ENCODE measurements around the gene KCTD17.
A peak's percentile ranks its signal among the peaks of the same experiment; 100 is the strongest.

KCTD17 gene

DNA sequence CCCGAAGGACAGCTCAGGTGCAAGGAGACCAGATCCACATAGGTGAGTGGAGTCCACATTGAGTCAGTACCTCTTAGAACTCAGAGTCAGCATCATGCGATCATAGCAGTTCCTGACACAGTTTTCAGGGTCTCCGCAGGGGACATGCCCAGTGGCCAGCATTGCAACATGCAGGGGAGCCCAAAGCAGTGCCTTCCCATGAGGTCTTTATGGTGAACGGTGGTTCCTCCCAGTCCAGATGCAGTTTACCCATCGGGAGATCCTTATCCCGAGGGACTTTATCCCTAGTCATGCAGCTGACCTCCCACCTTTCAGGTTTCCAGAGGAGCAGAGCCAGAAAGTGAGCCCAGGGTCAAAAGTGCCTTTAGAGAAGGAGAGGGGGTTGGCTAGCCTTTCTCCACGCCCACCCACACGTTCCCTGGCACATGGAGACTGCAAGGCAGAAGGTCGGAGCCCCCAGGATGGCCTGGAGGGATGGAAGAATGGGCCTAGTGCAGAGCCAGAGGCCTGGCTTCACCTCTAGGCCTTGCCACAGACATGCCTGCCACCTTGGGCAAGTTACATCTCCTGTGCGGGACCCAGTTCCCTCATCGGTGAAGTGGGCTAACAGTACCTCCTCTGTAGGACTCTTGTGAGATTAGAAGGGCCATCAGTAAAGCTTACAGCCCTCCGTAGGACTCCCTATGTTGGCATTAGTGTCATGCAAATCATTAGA lies 6.4 kb downstream of the KCTD17 start:
- H3K36me3 Mint-ChIP-seq (ENCODE audit: low read depth), result peaks cover 83% of the 10 kb centered on the region
- no peaks in the 10 kb centered on the region for H3K27me3 Mint-ChIP-seq
- no peak overlapping the region for H3K4me3 Mint-ChIP-seq
- H3K4me1 Mint-ChIP-seq (ENCODE audit: low read depth), result peaks cover 38% of the 10 kb centered on the region
- no peaks in the 10 kb centered on the region for H3K9me3 Mint-ChIP-seq
- no peak for DNase-seq
- H3K27ac Mint-ChIP-seq, result no peak overlapping the region

DNA sequence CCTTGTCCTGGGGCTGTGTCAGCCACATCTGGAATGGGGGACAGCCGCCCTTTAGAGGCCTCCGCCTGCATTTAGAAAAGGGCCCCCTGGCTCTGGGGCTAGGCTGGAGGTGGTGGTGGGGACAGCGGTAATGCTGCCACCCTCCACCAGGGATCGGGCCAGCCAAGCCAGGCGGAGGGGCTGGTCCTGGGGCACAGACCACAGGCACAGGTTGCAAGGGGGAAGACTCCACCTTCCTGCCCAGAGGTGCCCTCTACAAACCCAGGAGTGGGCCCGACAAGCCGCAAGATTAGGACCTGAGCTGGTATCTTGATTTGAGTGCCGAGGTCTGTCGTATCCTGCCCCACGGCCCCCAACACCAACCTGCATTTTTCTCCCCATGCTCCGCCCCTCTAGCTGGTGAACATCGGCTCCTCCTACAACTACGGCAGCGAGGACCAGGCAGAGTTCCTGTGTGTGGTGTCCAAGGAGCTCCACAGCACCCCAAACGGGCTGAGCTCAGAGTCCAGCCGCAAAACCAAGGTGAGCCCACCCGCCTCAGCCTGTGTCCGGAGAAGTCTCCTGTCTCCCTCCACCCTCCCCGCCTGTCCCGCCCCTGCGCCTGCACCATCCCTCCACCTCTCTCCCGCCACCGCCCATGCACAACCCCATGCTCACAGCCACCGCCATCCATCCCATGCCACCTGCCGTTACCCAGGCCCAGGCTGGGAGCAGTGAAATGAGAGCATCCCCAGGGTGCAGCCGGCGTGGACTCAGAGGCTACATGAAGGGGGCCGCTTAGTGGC lies 7.6 kb downstream of the KCTD17 start:
- no peak for DNase-seq
- H3K4me3 Mint-ChIP-seq, result no peak overlapping the region
- no peaks in the 10 kb centered on the region for H3K27me3 Mint-ChIP-seq
- peaks cover 33% of the 10 kb centered on the region for H3K4me1 Mint-ChIP-seq (ENCODE audit: low read depth)
- peaks cover 80% of the 10 kb centered on the region for H3K36me3 Mint-ChIP-seq (ENCODE audit: low read depth)
- no peaks in the 10 kb centered on the region for H3K9me3 Mint-ChIP-seq
- no peak overlapping the region for H3K27ac Mint-ChIP-seq

DNA sequence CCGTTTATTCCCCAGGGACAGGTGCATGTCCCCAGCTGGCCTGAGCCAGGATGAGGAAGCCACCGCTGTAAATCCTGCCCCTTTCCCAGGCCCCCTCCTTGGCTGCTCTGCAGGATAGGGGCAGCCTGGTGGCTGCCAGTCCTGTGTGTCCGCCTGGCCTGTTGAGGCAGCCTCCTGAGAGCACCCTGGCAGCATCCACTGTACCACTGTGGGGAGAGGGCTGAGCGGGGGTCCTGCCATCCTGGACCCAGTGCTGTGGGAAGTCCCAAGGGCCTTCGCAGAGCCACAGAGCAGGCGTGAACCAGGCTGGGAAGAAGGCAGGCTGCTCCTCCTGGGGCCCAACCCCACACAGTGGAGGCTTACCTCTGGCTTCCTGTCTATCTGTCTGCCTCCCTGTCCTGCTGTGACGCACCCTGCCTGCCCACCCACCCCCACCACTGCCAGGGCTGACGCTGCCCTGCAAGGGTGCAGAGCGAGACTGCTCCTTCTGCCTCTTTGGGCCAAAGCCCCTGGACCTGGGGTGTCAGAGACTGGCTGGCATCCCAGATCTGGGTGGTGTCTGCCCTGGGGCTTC lies 8.4 kb downstream of the KCTD17 start:
- DNase-seq, result no peak
- Mint-ChIP-seq H3K27ac (peak overlapping the region; percentile 26), H3K4me3 (peak overlapping the region; percentile 60), H3K4me1 (ENCODE audit: low read depth) (peaks cover 33% of the 10 kb centered on the region), H3K36me3 (ENCODE audit: low read depth) (peaks cover 81% of the 10 kb centered on the region), H3K27me3 (no peaks in the 10 kb centered on the region), H3K9me3 (no peaks in the 10 kb centered on the region)

DNA sequence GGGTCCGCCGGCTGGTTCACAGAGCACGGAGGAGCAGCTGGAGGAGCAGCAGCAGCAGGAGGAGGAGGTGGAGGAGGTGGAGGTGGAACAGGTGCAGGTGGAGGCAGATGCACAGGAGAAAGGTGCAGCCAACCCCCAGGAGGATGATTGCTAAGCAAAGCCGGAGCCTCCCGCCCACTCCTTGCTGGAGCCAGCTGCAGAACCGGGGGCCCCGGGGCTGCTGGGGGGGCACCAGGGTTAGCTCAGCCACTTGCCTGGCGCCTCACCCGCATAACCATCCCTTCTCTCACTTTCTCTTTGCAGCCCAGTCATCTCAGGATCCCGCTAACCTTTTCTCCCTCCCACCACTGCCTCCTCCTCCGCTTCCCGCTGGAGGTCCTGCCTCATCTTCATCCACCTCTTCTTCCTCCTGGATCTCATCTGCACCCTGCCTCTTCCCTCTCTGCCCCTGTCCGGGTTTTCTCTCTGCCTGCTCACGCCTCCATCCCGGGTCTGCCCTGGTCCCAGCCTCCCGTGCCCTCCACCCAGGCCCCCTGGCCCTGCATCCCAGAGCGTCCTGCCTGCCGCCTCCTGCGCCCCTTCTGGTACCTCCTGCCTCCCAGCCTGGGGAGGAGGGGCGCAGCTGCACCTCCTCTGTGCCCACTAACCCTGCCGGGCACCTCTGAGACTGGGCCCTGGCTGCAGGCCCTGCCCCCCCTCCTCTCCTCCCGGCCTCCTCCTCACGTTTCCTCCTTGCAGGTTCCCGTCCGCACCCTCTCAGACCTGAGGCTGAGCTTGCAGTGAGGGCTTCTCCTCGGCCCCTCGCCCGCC lies 9.5 kb downstream of the KCTD17 start:
- H3K4me3 Mint-ChIP-seq, result peak overlapping the region; percentile 60

GRCh38 chr22:37061611-37062375 lies 10.3 kb downstream of the KCTD17 start:
- Mint-ChIP-seq H3K27ac (no peak overlapping the region), H3K4me1 (ENCODE audit: low read depth) (peaks cover 33% of the 10 kb centered on the region), H3K4me3 (peak overlapping the region; percentile 27)

More for the DNA sequence above, 9.5 kb downstream of the KCTD17 start:
- H3K36me3 Mint-ChIP-seq (ENCODE audit: low read depth), result peaks cover 71% of the 10 kb centered on the region
- H3K9me3 Mint-ChIP-seq, result no peaks in the 10 kb centered on the region
- DNase-seq, result peak; percentile 73
- H3K27ac Mint-ChIP-seq, result peak overlapping the region; percentile 64
- H3K27me3 Mint-ChIP-seq, result no peaks in the 10 kb centered on the region
- H3K4me1 Mint-ChIP-seq (ENCODE audit: low read depth), result peaks cover 33% of the 10 kb centered on the region

GRCh38 chr22:37062376-37062675 lies 10.8 kb downstream of the KCTD17 start:
- Mint-ChIP-seq H3K27me3 (no peaks in the 10 kb centered on the region), H3K27ac (no peak overlapping the region), H3K4me3 (no peak overlapping the region)

More at GRCh38 chr22:37061611-37062375, 10.3 kb downstream of the KCTD17 start:
- no peaks in the 10 kb centered on the region for H3K27me3 Mint-ChIP-seq
- no peaks in the 10 kb centered on the region for H3K9me3 Mint-ChIP-seq
- peaks cover 63% of the 10 kb centered on the region for H3K36me3 Mint-ChIP-seq (ENCODE audit: low read depth)
- DNase-seq, result no peak

DNA sequence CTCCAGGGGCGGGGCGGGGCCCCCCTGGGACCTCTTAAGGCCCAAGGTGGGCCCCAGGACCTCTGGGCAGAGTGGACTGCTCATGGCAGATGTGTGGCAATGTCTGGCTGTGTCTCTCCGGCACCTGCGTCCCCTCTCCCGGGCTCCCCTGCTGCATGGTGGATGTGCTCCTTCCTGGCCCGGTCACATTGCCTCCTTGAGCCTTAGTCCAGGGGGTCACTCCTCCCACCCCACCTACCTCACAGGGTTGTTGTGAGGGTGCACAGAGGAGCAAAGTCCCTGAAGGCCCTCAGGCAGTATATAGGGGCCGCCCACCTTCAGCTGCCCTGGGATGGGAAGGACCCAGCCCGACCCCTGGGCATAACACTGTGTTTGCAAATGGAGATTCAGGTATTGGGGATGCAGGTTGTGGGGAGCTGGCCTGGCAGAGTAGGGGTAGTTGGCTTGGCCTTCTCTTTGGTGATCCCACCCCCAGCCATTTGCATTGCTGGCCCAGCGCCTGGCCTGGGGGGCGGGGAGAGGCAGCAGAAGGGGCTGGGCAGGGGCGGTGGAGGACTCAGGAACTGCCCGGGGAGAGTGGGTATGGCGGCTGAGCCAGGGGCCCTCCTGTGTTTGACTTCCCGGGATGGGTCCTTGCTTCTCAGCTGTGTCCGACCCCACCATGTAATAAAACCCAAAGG lies 11.3 kb downstream of the KCTD17 start:
- H3K27me3 Mint-ChIP-seq, result peaks cover 5% of the 10 kb centered on the region
- H3K4me1 Mint-ChIP-seq (ENCODE audit: low read depth), result peaks cover 33% of the 10 kb centered on the region
- H3K9me3 Mint-ChIP-seq, result no peaks in the 10 kb centered on the region
- no peak overlapping the region for H3K4me3 Mint-ChIP-seq
- no peak overlapping the region for H3K27ac Mint-ChIP-seq
- no peak for DNase-seq
- H3K36me3 Mint-ChIP-seq (ENCODE audit: low read depth), result peaks cover 53% of the 10 kb centered on the region

More at GRCh38 chr22:37062376-37062675, 10.8 kb downstream of the KCTD17 start:
- DNase-seq, result no peak
- H3K9me3 Mint-ChIP-seq, result no peaks in the 10 kb centered on the region
- H3K4me1 Mint-ChIP-seq (ENCODE audit: low read depth), result peaks cover 33% of the 10 kb centered on the region
- peaks cover 58% of the 10 kb centered on the region for H3K36me3 Mint-ChIP-seq (ENCODE audit: low read depth)

GRCh38 chr22:37063431-37064420 lies 12.2 kb downstream of the KCTD17 start:
- H3K27ac Mint-ChIP-seq, result no peak overlapping the region

GRCh38 chr22:37064553-37064952 lies 13.0 kb downstream of the KCTD17 start:
- Mint-ChIP-seq H3K4me1 (ENCODE audit: low read depth) (peaks cover 32% of the 10 kb centered on the region), H3K9me3 (no peaks in the 10 kb centered on the region), H3K36me3 (ENCODE audit: low read depth) (peaks cover 37% of the 10 kb centered on the region), H3K27ac (no peak overlapping the region), H3K27me3 (peaks cover 17% of the 10 kb centered on the region), H3K4me3 (no peak overlapping the region)
- DNase-seq, result no peak

More at GRCh38 chr22:37063431-37064420, 12.2 kb downstream of the KCTD17 start:
- peaks cover 13% of the 10 kb centered on the region for H3K27me3 Mint-ChIP-seq
- H3K4me3 Mint-ChIP-seq, result no peak overlapping the region
- DNase-seq, result no peak
- H3K4me1 Mint-ChIP-seq (ENCODE audit: low read depth), result peaks cover 33% of the 10 kb centered on the region
- no peaks in the 10 kb centered on the region for H3K9me3 Mint-ChIP-seq
- peaks cover 45% of the 10 kb centered on the region for H3K36me3 Mint-ChIP-seq (ENCODE audit: low read depth)

- Mint-ChIP-seq H3K9me3 (no peaks in the 10 kb centered on the region), H3K4me3 (no peak overlapping the region), H3K36me3 (ENCODE audit: low read depth) (peaks cover 31% of the 10 kb centered on the region), H3K27me3 (peaks cover 23% of the 10 kb centered on the region), H3K4me1 (ENCODE audit: low read depth) (peaks cover 26% of the 10 kb centered on the region), H3K27ac (no peak overlapping the region)
- DNase-seq, result no peak
Observed at GRCh38 chr22:37065180-37065579, 13.6 kb downstream of the KCTD17 start.

DNA sequence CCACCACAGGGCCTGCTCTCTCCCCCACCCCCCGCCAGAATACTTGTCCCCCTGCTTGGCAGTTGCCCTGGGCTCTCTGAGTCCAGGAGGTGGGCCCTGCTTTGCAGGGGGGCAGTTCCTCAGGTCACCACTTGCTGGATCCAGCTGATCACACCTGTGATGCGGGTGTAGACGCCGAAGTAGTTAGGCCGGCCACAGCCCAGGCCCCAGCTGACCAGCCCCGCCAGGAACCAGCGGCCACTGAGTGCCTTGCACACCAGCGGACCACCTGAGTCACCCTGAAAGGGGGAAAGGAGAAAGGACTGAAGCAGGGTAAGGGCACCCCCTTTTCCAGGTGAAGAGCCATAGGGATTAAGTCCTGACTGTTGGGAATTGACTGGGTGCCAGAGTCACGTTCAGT lies 14.4 kb downstream of the KCTD17 start:
- Mint-ChIP-seq H3K4me3 (no peak overlapping the region), H3K27ac (no peak overlapping the region), H3K9me3 (no peaks in the 10 kb centered on the region), H3K36me3 (ENCODE audit: low read depth) (peaks cover 25% of the 10 kb centered on the region), H3K4me1 (ENCODE audit: low read depth) (peaks cover 18% of the 10 kb centered on the region), H3K27me3 (peaks cover 30% of the 10 kb centered on the region)
- DNase-seq, result no peak

- Mint-ChIP-seq H3K36me3 (ENCODE audit: low read depth) (peaks cover 18% of the 10 kb centered on the region), H3K9me3 (no peaks in the 10 kb centered on the region), H3K4me3 (no peak overlapping the region), H3K4me1 (ENCODE audit: low read depth) (peaks cover 6% of the 10 kb centered on the region), H3K27ac (no peak overlapping the region), H3K27me3 (peaks cover 30% of the 10 kb centered on the region)
- DNase-seq, result no peak
Observed at GRCh38 chr22:37067428-37067827, 15.9 kb downstream of the KCTD17 start.

Data from activated T-cell treated with anti-CD3 and anti-CD28 coated beads, Interleukin-2, amount 50 U/mL, for 24 hours (primary cell).